ENCODE measurements around the gene LAMC3. TPM values are rescaled to one million over a fixed set of nuclear protein-coding genes. Genes with fewer than 3 reads are reported as not detected.

LAMC3 gene
- total RNA-seq, 4 donors from 2014 or later, result 0.82 to 6.6 (median 3.9) TPM

DNA sequence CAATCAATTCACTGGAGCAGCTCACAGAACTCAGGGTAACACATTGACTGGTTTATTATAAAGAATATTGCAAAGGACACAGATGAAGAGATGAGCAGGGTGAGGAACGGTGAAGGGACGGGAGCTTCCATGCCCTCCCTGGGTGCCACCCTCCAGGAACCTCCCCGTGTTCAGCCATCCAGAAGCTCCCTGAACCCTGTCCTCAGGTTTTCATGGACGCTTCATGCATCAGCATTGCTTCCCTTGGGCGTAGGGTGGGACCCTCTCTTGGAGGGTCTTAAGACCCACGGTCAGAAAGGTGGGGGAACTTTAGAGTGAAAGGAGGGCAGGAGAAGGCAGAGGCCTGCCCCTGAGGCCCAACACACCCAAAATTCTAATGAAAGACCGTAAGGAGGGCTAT lies 12.8 kb downstream of the LAMC3 start:
- Histone ChIP-seq H3K4me1 (no peaks in the 10 kb centered on the region), H3K4me3 (no peak overlapping the region), H3K36me3 (no peaks in the 10 kb centered on the region), H3K27ac (no peak overlapping the region), H3K9me3 (no peaks in the 10 kb centered on the region), H3K27me3 (peaks cover 9% of the 10 kb centered on the region)
- DNase-seq, result no peak
- 11 to 74% methylated on average over 1 to 7 of the region's 7 CpGs for WGBS, 2 donors (ENCODE audit: low coverage in 1 of 2)
- in situ Hi-C loops (cut with MboI; ENCODE audit: low pct_ligation_motif_present in 1 of 4, low pct_unique_long_range_greater_than_20kb in 1 of 4, low sequenced_read_pairs in 3 of 4) (no loop called here), intact Hi-C loops (cut with DNase I; ENCODE audit: low total_unique reads) (no loop called here)
- no peak for TF ChIP-seq POLR2AphosphoS5 (IDR thresholded peaks at IDR 0.05)
- TF ChIP-seq CTCF (IDR thresholded peaks at IDR 0.05), result no peak
- TF ChIP-seq EP300 (IDR thresholded peaks at IDR 0.05; ENCODE audit: low read depth), result no peak
- no peak for TF ChIP-seq POLR2A (IDR thresholded peaks at IDR 0.05)

GRCh38 chr9:131024978-131025868 lies 16.2 kb downstream of the LAMC3 start:
- Histone ChIP-seq H3K4me1 (no peaks in the 10 kb centered on the region), H3K36me3 (no peaks in the 10 kb centered on the region), H3K27ac (no peak overlapping the region), H3K27me3 (no peaks in the 10 kb centered on the region), H3K9me3 (no peaks in the 10 kb centered on the region), H3K4me3 (no peak overlapping the region)
- TF ChIP-seq POLR2AphosphoS5 (IDR thresholded peaks at IDR 0.05) (no peak), EP300 (IDR thresholded peaks at IDR 0.05; ENCODE audit: low read depth) (no peak), POLR2A (IDR thresholded peaks at IDR 0.05) (no peak), CTCF (IDR thresholded peaks at IDR 0.05) (no peak)
- DNase-seq, result no peak
- in situ Hi-C loops (cut with MboI; ENCODE audit: low pct_ligation_motif_present in 1 of 4, low pct_unique_long_range_greater_than_20kb in 1 of 4, low sequenced_read_pairs in 3 of 4), result no loop called here
- intact Hi-C loops (cut with DNase I; ENCODE audit: low total_unique reads), result no loop called here
- 84 to 85% methylated on average over 9 to 15 of the region's 15 CpGs for WGBS, 2 donors (ENCODE audit: low coverage in 1 of 2)

DNA sequence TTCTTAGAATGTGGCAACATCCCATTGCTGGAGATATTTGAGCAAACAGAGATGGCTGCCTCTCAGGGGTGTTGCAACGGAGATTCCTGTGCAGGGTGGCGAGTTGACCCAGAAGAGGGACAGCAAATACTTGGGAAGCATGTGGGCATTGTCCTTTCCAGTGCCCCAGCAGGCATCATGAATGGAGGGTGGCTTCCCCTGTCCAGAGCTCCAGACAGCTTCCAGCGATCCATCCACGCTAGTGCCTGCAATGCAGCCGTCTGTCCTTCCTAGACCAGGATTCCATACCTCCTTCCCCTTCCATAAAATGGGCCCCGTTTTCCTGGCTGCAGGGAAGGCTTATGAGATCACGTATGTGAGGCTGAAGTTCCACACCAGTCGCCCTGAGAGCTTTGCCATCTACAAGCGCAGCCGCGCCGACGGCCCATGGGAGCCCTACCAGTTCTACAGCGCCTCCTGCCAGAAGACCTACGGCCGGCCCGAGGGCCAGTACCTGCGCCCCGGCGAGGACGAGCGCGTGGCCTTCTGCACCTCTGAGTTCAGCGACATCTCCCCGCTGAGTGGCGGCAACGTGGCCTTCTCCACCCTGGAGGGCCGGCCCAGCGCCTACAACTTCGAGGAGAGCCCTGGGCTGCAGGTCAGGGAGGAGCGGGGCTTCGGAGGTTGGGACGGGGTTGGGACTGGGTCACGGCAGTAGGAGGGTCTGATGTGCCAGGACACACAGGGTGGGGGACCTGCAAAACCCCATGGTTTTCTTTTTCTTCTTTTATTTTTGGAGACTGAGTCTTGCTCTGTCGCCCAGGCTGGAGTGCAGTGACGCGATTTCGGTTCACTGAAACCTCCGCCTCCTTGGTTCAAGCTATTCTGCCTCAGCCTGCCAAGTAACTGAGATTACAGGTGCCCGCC lies 17.2 kb downstream of the LAMC3 start:
- in situ Hi-C loops (cut with MboI; ENCODE audit: low pct_ligation_motif_present in 1 of 4, low pct_unique_long_range_greater_than_20kb in 1 of 4, low sequenced_read_pairs in 3 of 4) (no loop called here), intact Hi-C loops (cut with DNase I; ENCODE audit: low total_unique reads) (no loop called here)
- Histone ChIP-seq H3K4me1 (no peaks in the 10 kb centered on the region), H3K4me3 (no peak overlapping the region), H3K36me3 (no peaks in the 10 kb centered on the region), H3K27ac (no peak overlapping the region), H3K27me3 (no peaks in the 10 kb centered on the region), H3K9me3 (no peaks in the 10 kb centered on the region)
- DNase-seq, result no peak
- TF ChIP-seq POLR2A (IDR thresholded peaks at IDR 0.05) (no peak), EP300 (IDR thresholded peaks at IDR 0.05; ENCODE audit: low read depth) (no peak), CTCF (IDR thresholded peaks at IDR 0.05) (no peak), POLR2AphosphoS5 (IDR thresholded peaks at IDR 0.05) (no peak)
- WGBS, 2 donors (ENCODE audit: low coverage in 1 of 2), result 89 to 90% methylated on average over 2 to 38 of the region's 40 CpGs
